HG02943 (cell line): Measurements from ENCODE around the gene DNTT.

Experiments used
- ATAC-seq: cut with Tn5 transposase; IDR thresholded peaks from one replicate; pipeline ENCODE4 v1.9.1; 2021; ENCODE audit warnings: mild to moderate bottlenecking, low read depth, moderate library complexity; ENCODE audit not compliant: unreplicated experiment

DNTT gene

DNA sequence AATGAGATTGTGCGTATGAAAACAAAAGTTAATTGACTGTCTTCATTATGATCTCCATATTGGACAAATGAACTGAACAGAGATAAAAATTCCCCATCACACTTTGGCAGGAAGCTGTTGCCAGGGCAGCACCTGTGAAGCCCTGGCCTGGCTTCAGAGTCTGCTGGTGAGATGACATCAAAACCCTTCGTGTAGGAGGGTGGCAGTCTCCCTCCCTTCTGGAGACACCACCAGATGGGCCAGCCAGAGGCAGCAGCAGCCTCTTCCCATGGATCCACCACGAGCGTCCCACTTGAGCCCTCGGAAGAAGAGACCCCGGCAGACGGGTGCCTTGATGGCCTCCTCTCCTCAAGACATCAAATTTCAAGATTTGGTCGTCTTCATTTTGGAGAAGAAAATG lies at the start of gene DNTT:
Gene DNTT (plus strand): TSS at position 205 of the 400 bp plus-strand sequence. CDS start 64 bp downstream, at position 269.
- ATAC-seq, result no peak

DNA sequence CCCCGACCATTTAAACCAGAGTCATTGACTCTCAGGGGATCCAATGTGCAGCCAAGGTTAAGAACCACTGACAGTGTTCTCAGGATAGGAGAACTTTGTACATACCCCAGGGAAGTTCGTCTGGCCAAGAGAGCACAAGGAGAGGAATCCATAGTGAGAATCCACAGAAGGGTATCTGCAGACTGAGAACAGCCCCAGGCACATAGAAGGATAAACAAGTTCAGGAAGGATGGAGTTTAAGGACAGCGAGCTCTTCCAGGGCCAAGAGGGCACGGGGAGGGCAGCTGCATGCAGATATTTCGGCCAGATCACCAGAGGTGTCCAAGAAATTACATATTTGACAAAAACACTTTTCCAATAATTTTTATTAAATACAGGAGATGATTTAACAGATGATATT lies 49.3 kb upstream of the DNTT start:
- ATAC-seq, result no peak

DNA sequence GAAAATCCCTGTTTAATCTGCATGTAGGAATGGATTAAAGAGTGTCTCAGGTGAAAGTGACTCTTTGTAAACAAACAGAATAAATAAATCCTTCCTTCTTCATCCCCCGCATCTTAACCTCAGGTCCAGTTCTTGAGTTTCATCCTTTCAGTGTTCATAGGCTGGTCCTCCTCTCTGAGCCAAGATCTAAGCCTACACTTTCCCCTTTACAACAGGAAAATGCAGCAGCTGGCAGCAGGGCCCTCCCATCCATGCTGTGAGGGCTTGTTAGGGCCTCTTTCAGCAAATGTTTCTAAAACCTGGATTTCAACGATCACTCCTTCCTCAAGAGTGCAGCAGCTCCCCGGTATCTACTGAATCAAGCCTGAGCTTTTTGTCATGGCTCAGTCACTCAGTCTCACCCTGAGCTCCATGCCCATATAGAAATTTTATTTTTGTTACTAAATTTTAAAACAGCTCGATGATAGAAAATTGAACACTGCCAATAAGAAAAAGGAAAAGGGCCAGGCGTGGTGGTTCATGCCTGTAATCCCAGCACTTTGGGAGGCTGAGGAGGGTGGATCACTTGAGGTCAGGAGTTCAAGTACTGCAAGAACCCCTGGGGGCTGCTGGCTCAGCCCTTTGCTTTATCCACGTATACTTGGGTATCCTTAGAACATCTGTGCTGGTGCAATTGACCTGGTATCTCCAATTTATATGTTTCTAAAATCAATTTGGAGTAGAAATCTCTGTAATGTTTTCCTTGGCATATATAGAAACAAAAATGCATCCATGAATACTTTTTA lies 48.5 kb upstream of the DNTT start:
- no peak for ATAC-seq

DNA sequence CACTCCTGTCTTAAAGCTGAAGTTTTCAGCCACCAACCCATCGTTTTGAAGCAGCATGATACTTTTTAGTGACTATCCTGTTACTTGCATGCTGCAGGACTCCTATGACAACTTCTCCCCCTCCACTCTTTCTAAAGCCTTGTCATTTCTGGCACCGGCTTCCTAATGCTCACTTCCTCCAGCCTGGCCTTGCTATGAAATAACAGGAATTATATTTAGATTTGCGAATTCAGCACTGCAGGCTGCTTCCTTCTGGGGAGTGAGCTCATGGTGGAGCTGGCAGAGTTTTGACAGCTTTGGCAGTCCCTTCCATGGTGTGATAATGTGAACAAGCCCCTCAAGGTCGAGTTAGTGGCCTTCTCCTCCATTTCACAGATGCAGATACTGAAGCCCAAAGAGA lies 46.3 kb upstream of the DNTT start:
- ATAC-seq, result no peak

DNA sequence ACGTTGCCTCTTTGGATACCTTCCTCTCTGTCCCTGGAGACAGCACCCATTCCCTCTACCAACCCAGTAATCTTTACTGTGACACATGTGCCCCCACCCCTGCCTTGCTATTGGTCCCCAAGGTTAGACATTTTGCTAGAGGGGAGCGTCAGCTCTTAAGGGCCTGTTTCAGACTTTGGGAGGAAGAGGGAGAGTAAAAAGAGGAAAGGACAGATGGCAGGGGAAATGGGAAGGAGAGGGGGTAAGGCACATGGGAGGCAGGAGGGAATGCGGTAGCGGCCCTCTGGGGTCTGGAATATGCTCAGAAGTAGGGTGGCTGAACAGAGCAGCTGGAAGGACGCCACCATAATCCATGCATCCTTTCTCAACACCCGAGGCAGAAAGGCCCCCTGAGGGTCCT lies 45.1 kb upstream of the DNTT start:
- no peak for ATAC-seq

DNA sequence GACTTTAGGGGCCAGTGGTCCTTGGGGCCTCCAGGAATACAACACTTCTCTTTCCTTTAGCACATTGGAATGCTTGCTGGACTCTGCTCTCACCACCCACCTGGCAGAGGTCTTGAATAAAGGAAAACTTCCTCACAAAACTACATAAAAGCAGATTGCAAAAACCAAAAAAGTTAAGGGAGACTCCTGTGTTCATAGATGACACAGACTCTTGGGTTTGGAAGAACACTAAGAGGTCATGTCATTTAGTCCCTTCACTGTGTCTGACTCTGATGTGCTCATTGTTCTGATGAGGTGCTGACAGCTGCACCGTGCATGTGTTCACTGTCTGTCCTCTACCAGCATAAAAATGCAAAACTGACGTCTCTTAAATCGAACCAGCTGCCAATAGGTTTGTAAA lies 44.2 kb upstream of the DNTT start:
- no peak for ATAC-seq

DNA sequence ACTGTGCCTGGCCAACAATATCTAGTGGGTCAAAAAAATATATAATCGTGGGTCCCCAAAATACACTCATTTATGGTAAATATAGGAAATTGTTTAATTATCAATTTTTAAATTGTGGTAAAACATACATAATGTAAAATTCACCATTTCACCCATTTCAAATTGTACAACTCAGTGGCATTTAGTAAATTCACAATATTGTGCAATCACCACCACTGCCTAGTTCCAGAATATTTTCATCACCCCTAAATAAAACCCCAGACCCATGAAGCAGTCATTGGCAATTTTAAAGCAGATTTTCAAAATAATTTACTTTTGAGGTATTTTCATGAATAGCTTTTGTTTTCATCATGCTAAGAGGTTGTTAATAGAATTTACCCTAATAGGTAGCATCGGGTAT lies 43.1 kb upstream of the DNTT start:
- no peak for ATAC-seq

DNA sequence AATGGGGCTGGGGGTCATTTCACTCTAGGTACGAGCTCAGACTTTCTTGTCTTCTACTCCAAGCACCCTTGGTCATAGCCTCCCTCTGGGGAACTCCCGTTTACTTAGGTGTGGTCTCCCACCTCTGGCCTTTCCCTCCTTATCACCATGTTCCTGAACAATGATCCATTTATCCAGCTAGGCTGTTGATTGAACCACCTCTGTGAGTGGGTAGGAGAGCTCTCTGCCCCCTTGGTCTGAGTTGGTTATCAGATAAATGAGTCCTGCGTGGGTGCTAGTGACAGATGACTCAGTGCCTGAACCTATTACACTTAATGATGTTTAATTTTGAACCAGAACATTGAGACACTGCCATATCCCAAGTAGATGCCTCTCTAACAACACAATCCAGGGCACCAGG lies 42.3 kb upstream of the DNTT start:
- ATAC-seq, result no peak

DNA sequence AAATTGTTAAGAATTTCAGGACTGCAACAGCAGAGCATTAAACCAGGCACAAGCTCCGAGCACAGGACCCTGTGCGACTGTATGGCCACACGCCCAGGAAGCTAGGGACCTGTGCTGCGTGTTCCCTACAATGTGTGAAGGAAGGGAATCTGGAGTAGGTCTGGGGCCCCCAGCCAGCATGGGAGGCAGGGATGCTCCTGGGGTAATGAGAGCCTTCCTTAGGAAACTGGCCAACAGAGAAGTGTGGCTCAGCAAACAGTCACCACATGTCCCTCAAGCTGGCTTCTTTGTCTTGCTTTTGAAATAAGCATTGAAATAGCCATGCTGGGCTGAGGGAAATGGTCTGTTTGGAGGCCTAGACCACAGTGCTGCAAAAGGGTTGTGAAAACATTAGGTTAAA lies 41.1 kb upstream of the DNTT start:
- ATAC-seq, result no peak

DNA sequence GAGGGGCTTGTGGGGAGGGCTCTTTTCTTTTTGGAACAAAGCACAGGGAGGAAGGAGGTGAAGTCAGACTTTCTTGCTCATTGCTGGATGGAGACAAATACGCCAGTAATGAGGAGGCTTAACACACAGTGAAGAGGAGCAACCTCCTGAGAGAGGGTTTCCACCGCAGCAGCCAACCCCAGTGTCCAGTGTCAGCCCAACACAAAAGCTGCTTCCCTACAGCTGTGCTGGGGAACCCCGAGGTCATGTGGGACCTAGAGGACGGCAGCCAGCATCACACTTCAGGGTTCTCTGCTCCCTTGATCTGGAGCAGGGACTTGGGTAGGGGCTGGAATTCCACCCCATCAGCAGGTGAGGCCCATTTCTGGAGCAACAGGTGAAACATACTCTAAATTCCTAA lies 40.6 kb upstream of the DNTT start:
- no peak for ATAC-seq

DNA sequence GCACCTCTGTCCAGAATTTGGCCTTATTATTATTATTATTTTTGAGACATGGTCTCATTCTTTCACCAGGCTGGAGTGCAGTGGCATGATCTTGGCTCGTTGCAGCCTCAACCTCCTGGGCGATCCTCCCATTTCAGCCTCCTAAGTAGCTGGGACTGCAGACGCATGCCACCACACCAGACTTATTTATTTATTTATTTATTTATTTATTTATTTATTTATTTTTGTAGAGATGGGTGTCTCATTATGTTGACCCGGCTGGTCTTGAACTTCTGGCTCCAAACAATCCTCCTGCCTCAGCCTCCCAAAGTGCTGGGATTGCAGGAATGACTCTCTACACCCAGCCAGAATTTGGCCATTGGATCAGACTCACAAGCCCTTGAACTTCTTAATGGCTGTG lies 39.3 kb upstream of the DNTT start:
- ATAC-seq, result no peak

DNA sequence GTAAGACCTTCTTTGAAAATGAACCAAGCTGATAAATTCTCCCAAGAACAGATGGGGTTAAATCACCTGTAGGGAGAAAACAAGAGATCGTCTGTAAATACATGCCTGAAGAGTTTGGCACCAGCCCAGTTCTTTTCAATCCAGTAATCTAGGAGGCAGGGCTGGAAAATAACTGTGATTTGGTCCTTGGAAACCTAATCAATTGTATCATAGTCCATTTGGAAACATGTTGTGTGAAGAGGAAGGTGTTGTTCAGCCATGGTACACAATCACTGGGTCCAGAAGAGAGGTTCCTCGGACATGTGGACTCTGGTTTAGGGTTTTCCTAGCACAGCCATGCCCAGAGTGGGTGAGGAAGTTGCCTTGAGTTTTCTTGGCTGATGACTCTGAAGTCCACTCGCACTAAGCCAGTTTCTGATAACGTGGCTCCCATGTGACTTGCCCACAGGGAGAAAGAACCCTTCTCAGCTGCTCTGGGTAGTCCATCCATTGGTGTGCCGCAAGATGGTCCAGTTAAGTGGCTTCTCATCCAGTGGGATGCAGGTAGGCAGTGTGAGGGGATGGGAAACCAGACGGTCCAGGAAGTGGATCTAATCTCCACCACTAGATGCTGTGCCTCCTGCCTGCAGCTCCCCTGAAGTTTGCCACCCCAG lies 38.0 kb upstream of the DNTT start:
- no peak for ATAC-seq

DNA sequence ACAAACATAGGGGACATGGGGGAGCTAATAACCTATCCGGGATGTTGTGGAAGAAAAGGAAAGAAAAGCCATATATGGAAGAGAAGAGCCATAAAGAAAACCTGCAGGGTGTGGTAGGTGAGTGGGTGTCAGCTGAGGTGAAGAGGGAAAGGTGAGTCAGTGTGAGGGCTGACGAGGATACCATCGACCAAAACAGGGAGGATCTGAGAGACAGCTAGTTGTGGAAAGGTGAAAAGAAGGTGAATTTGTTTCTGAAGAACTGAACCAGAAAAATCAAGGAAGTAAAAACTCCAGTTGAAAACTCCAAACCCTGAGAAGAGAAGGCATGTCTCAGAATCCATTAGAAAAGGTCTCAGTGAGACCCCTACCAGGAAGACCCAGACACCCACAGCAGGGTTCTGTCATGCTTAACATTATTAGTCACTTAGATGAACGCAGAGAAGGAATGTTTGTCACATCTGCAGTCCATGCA lies 37.0 kb upstream of the DNTT start:
- ATAC-seq, result no peak

DNA sequence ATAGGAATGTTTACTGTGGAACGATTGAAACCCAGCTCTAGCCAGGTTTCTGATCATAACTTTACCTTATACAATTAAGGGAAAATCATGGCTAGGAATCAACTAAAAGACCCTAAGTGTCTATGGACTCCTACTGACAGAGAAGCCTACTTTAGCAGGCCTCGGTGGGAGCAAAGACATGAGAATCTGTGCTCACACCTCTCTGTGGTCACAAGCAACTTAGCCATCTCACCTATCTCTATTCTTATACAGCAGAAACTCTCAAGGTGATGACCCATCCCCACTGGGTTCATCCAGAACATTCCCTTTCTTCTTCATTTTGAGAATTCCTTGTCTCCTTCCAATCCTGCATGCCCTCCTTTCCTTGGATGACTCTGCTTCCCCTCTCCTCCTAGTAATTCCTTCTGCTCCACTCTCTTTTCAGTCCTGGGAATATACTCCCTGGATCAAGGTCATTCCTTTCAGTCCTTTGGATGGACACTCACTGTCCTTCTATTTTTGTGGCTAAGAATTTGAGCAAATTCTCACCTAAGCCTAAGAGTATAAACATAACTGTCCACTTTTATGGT lies 35.8 kb upstream of the DNTT start:
- ATAC-seq, result no peak

DNA sequence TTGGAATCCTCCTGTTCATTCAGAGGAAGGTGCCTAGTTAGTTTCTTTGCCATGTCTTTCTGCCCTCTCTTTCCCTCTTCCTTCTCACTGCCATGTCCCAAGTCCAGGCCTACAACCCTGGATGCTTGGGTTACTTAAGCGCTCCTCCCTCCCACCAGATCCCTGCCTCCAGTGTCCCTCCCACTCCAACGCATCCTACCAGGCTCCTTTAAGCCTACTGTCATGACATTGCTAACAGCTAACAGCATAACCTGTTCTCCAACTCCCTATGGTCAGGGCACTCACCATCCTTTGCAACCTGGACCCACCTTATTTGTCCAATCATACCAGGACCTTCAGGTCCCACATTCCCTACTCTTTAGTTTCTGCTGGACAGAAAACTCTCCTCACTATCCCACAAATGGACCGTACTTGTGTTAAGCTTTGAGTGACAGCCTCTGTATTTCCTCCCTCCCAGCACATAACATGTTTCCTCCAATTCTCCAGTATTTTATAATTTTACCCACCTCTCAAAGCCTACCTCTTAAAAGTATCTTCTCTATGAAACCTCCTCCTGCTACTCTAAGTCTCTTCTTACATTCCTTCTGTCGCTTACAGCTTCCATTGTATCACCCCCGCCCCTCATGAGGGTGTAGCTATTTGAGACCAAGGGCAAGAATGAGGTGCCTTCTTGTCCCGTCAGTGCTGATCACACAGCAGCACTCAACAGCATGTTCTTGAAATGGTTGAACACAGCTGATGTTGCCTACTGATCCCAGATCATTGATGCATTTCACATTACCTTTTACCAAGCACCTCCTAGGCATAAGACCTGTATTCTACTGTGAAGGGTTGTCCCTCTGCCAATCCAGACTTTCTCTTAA lies 34.6 kb upstream of the DNTT start:
- no peak for ATAC-seq

DNA sequence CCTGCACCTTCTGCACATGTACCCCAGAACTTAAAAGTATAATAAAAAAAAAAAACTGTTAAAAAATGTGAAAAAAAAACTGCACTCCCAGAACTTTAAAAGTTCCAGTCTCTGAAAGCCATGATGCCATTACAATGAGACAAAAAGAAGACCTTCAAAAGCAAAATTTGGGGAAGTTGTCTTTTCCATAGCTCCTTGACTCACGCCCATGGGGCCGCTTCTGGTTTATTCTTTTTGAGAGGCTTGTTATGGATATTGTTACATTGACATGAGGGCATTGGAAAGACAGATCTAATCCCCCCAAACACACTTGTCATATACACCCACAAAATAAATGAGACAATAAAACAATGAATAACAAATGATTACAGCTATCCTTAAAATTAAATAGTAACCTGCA lies 33.7 kb upstream of the DNTT start:
- no peak for ATAC-seq

DNA sequence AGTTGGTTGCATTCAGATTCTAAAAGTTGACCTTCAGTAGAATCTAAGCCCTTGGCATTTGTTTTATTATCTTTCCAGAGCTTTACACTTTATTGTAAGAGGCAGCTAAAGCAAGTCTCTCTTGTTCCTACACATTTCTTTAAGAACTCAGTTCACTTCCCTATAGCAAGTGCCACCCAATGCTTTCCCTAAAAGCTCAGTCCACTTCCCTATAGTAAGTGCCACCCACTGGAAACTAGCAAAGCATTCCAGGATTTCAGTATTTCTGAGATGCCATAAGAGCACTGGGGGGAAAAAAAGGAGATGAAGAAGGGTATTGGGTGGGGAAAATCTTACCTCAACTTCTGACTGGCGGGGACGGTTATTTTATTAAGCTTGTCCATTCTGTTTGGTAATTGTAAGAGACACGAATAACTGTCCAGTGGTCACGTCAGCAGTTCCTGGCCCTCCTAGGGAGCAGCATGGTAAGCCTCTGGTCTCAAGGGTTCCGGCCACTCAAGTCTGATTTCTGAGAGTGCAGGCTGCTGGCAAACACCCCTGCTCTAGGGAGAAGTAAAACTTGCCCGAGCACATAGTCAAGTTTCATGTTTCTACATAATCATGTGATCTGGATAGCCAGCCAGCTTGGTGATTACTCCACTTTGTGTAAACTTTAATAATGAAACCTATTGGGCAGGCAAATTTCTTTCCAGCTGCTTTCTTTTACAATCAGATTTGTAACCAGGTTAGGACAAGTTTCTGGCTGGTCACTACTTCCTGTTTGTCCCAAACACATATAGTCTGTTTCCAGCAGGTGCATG lies 33.0 kb upstream of the DNTT start, which contains the start of gene BLNK:
Gene BLNK (minus strand): TSS at position 554 of the 800 bp plus-strand sequence. CDS start 171 bp downstream, at position 383.
- peak; percentile 62 for ATAC-seq

DNA sequence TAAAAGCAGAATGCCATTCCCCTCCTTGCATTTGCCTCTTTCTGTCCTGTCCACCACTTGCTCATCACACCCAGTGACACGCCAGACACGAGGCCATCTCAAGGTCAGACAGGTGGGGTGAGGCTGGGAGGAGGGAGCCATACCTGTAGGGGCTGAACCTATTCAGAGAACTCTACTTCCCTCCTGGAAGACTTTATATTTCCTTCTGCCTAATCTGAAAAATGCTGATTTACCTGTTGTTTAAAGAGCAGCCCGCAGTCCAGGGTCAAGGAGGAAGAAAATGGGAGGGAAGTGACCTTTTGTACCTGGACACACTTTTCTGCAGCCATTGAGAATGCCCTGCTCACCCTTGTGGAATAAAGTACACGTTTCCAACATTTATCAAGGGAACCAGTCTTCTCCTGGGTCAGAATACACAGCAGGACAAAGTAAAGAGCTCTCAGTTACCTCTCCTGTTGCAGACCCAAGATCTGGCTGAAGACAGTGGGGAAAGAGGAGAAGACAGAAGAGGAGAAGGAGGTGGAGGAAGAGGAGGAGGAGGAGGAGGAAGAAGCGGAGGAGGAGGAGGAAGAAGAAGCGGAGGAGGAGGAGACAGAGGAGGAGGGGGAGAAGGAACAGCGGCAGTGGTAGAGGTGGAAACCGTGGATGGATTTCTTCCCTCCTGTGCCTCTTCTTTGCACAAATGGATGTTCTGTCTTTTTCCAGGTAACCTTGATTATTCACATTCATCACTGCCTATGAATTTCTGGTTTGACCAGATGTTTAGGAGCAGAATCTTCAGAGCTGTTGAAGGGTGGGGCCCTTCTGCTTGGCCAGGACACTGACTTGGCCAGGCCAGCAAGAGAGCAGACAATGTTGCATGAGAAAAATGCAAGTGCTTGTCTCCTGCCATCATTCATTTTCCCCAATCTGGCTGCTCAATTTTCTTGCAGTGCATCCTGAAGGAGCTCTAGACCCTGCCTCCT lies 31.6 kb upstream of the DNTT start:
- ATAC-seq, result no peak
